HEK293 (cell line): ENCODE data around the gene ARPC2.

Experiments used
- CTCF ChIA-PET: fragments of 350-600 bp; formaldehyde crosslinking; extraction: SDS; loops from one replicate; lab custom pipeline; 2021; ENCODE audit warnings: antibody characterized with exemption; lab: Yijun Ruan, JAX
- POLR2A ChIA-PET: fragments of 300-600 bp; formaldehyde crosslinking; extraction: SDS; loops from one replicate; lab custom pipeline; 2020; ENCODE audit warnings: antibody characterized with exemption, inconsistent platforms; lab: Yijun Ruan, JAX
- H3K27ac ChIP-seq: fragments of 200-500 bp; sonication (Bioruptor generic); 2 replicates; pipeline ENCODE4 v1.5.1; 2014; ENCODE audit warnings: low read depth, low read length, control low read depth, inconsistent platforms; ENCODE audit errors: extremely low read depth
- H3K36me3 ChIP-seq, 2 experiments: fragments of 200-500 bp in 1 of 2; sonication (Bioruptor generic) in 1 of 2; 1 replicate in 1 of 2; 2 replicates in 1 of 2; pipeline ENCODE4 v1.5.1; 2014 to 2017; ENCODE audit warnings: inconsistent platforms in 2 of 2, low read length in 2 of 2; ENCODE audit not compliant: control insufficient read depth in 2 of 2, insufficient read depth in 1 of 2
- H3K4me1 ChIP-seq: fragments of 200-500 bp; sonication (Bioruptor generic); 2 replicates; pipeline ENCODE4 v1.5.1; 2014; ENCODE audit warnings: mild to moderate bottlenecking, low read length, inconsistent platforms; ENCODE audit not compliant: control insufficient read depth, insufficient read depth
- H3K4me3 ChIP-seq: 2 replicates; pipeline ENCODE4 v1.5.1; 2011; ENCODE audit warnings: low read depth, mild to moderate bottlenecking, control low read depth, low read length, moderate library complexity
- H3K9me3 ChIP-seq: fragments of 200-500 bp; sonication (Bioruptor generic); 2 replicates; pipeline ENCODE4 v1.5.1; 2014; ENCODE audit warnings: low read depth, low read length, inconsistent platforms; ENCODE audit not compliant: control insufficient read depth, insufficient read depth
- KLF16 ChIP-seq: fragments of 450-650 bp; formaldehyde crosslinking; IDR thresholded peaks from 2 replicates; pipeline ENCODE4 v1.5.1; 2017; ENCODE audit warnings: missing biosample characterization, missing genetic modification characterization
- REST ChIP-seq: fragments of 450-650 bp; formaldehyde crosslinking; IDR thresholded peaks from 2 replicates; pipeline ENCODE4 v1.5.1; 2016; ENCODE audit warnings: missing biosample characterization, missing genetic modification characterization
- TCF7L2 ChIP-seq: IDR thresholded peaks from 2 replicates; pipeline ENCODE4 v1.6.1; 2011; ENCODE audit warnings: low read depth, mild to moderate bottlenecking, inconsistent platforms, low read length, moderate library complexity, borderline replicate concordance
- WT1 ChIP-seq: fragments of 450-650 bp; formaldehyde crosslinking; IDR thresholded peaks from 2 replicates; pipeline ENCODE4 v1.5.1; 2016; ENCODE audit warnings: missing biosample characterization, missing genetic modification characterization
- ZBTB17 ChIP-seq: fragments of 450-650 bp; formaldehyde crosslinking; IDR thresholded peaks from 2 replicates; pipeline ENCODE4 v1.5.1; 2016; ENCODE audit warnings: missing biosample characterization, missing genetic modification characterization
- ZFP3 ChIP-seq: fragments of 450-650 bp; formaldehyde crosslinking; IDR thresholded peaks from 2 replicates; pipeline ENCODE4 v1.5.1; 2016; ENCODE audit warnings: low read depth, missing biosample characterization, missing genetic modification characterization
- ZNF223 ChIP-seq: fragments of 450-650 bp; formaldehyde crosslinking; IDR thresholded peaks from 2 replicates; pipeline ENCODE4 v1.5.1; 2016; ENCODE audit warnings: missing biosample characterization, missing genetic modification characterization
- ZNF26 ChIP-seq: fragments of 450-650 bp; formaldehyde crosslinking; IDR thresholded peaks from 2 replicates; pipeline ENCODE4 v1.5.1; 2016; ENCODE audit warnings: missing biosample characterization, missing genetic modification characterization
- ZNF341 ChIP-seq: fragments of 450-650 bp; formaldehyde crosslinking; IDR thresholded peaks from 2 replicates; pipeline ENCODE4; 2016; ENCODE audit warnings: low read depth, missing biosample characterization, missing genetic modification characterization
- ZNF416 ChIP-seq: fragments of 450-650 bp; formaldehyde crosslinking; IDR thresholded peaks from 2 replicates; pipeline ENCODE4 v1.5.1; 2016; ENCODE audit warnings: missing biosample characterization, missing genetic modification characterization
- ZNF571 ChIP-seq: fragments of 450-650 bp; formaldehyde crosslinking; IDR thresholded peaks from 2 replicates; pipeline ENCODE4 v1.5.0; 2017; ENCODE audit warnings: missing biosample characterization, missing genetic modification characterization
- ZNF837 ChIP-seq: fragments of 450-650 bp; formaldehyde crosslinking; IDR thresholded peaks from 2 replicates; pipeline ENCODE4 v1.5.1; 2016; ENCODE audit warnings: missing biosample characterization, missing genetic modification characterization
- TF ChIP-seq, protein P1 (sequence below): fragments of 450-650 bp; formaldehyde crosslinking; IDR thresholded peaks from 2 replicates; pipeline ENCODE4 v1.5.1; 2016; ENCODE audit warnings: missing biosample characterization, missing genetic modification characterization, borderline replicate concordance

The ARPC2 gene

DNA sequence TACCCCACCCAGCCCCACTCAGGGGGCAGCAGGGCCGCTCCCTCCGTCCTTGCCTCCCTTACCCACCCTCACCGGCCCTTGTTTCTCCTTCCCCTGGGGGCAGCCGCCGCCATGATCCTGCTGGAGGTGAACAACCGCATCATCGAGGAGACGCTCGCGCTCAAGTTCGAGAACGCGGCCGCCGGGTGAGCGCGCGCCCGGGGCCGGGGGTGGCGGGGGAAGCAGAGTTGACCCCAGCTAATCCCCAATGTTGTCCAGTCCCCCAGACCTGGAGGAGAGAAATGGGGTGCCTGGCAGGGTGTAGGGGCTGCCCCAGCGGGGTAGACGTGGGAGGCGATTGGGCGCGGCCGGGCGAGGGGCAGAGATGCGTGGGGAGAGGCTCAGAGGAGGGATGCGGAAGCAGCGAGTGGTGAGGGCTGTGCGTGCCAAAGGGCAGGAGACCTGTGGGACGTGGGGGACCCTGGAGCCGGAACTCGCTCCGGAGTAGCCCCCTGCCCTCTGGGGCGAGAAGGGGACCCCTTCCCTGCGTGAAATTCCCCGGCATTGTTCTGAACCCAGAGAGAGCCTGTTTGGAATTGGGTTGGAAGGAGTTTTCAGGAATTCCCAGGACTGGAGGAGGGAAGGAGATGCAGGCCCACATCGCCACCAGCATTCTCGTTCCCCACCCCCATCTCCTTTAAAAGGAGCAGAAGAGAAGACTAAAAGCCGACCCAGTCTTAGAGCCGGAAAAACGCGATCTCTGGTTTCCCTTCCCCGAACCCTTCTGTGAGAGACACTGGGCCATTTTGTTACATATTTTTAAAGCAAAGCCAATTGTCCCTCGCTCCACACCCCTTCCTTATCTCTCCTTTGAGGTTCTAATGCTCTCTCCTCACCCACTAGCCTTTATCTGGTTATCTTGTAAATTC lies 625 bp downstream of the ARPC2 start (continued):
- TF ChIP-seq, protein P1, sequence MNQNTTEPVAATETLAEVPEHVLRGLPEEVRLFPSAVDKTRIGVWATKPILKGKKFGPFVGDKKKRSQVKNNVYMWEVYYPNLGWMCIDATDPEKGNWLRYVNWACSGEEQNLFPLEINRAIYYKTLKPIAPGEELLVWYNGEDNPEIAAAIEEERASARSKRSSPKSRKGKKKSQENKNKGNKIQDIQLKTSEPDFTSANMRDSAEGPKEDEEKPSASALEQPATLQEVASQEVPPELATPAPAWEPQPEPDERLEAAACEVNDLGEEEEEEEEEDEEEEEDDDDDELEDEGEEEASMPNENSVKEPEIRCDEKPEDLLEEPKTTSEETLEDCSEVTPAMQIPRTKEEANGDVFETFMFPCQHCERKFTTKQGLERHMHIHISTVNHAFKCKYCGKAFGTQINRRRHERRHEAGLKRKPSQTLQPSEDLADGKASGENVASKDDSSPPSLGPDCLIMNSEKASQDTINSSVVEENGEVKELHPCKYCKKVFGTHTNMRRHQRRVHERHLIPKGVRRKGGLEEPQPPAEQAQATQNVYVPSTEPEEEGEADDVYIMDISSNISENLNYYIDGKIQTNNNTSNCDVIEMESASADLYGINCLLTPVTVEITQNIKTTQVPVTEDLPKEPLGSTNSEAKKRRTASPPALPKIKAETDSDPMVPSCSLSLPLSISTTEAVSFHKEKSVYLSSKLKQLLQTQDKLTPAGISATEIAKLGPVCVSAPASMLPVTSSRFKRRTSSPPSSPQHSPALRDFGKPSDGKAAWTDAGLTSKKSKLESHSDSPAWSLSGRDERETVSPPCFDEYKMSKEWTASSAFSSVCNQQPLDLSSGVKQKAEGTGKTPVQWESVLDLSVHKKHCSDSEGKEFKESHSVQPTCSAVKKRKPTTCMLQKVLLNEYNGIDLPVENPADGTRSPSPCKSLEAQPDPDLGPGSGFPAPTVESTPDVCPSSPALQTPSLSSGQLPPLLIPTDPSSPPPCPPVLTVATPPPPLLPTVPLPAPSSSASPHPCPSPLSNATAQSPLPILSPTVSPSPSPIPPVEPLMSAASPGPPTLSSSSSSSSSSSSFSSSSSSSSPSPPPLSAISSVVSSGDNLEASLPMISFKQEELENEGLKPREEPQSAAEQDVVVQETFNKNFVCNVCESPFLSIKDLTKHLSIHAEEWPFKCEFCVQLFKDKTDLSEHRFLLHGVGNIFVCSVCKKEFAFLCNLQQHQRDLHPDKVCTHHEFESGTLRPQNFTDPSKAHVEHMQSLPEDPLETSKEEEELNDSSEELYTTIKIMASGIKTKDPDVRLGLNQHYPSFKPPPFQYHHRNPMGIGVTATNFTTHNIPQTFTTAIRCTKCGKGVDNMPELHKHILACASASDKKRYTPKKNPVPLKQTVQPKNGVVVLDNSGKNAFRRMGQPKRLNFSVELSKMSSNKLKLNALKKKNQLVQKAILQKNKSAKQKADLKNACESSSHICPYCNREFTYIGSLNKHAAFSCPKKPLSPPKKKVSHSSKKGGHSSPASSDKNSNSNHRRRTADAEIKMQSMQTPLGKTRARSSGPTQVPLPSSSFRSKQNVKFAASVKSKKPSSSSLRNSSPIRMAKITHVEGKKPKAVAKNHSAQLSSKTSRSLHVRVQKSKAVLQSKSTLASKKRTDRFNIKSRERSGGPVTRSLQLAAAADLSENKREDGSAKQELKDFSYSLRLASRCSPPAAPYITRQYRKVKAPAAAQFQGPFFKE (tag by site-specific recombination): no peak
- TF ChIP-seq ZFP3 (tag by site-specific recombination) (no peak), TCF7L2 (no peak)

DNA sequence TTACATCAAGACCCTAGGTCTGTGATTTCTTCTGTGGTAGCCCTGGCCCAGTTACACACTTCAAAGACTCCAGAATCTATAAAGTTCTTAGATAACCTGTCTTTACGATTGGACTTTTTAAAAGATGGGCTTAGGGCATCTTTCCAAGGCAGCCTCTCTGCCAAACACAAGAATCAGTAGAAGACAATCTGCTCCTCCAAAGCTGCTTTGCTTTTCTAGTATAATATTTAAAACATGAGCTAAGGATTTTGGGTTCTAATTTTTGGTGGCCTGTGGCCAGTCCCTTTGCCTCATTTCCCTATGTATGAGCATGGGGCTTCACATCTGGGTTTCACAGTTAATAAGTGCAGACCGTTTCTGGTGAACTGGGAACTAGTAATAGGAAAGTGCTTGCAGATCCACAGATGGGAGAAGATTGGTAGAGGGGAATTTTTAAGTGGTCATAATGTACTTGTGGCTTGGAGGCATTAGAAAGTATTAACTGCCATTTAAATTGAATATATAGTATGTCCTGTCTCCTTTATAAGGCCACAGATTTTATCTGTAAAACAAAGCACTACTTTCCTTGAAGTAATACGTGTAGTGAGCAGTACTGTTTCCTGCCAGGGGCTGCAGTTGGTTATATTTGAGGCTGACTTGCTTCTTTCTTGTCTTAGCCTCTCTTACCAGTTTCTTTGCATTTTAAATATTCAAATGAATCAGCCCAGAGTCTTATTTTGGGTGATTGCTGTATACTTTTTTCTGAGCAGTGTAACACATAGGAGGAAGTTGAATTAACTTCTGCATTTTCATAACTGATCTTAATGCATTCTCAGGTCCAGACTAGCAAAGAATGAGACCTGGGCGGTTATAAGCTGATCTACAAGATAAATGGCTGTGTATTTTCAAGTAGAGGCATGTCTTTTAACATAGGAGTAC lies 1.5 kb downstream of the ARPC2 start:
- TF ChIP-seq ZNF341 (tag by site-specific recombination) (no peak), ZNF416 (no peak), ZNF223 (tag by site-specific recombination) (no peak), ZNF26 (tag by site-specific recombination) (no peak)
- ChIA-PET POLR2A (interaction anchor here (1.6 kb wide), 1 partner anchor 52 kb away, joined by 4 read pairs; the partner anchor contains the start of genes AAMP and PNKD), CTCF (interaction anchor here (0.5 to 1.4 kb wide), 3 partner anchors 12 to 1668 kb away, joined by 3 to 9 read pairs (median 4); no protein-coding TSS in a partner anchor)
- Histone ChIP-seq H3K27ac (no peak overlapping the region), H3K4me3 (peak overlapping the region; percentile 95), H3K4me1 (peaks cover 32% of the 10 kb centered on the region), H3K9me3 (no peaks in the 10 kb centered on the region), H3K36me3 (peaks cover 0 to 25% of the 10 kb centered on the region in 2 experiments; a peak in 2 of 3 replicates)

DNA sequence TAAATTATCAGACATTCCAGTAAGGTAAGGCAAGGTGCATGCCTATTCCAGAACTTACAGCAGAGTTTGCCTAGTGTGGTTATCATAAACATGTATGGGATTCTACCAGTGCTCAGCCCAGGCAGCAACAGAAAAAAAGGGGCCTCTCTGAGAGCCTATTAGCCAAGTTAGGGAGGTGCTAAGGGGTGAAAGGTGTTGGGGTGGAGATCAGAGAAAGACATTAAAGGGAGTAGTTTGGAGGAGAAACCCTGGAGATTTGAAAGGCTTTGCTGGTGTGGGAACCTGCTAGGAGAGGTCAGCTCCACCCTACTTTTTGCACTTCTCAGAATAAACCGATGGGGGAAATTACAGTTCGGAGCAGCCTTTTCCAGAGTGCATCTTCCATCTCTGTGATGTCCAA lies 2.9 kb downstream of the ARPC2 start:
- peaks cover 32% of the 10 kb centered on the region for H3K4me1 ChIP-seq
- H3K4me3 ChIP-seq: no peak overlapping the region
- no peak for TF ChIP-seq ZNF571
- peak; percentile 60 for TF ChIP-seq WT1 (tag by site-specific recombination)
- no peak for TF ChIP-seq REST (tag by site-specific recombination)
- no peak for TF ChIP-seq ZNF837 (tag by site-specific recombination)
- TF ChIP-seq ZBTB17 (tag by site-specific recombination): peak; percentile 23; the same call in 1 of the 2 replicates
- TF ChIP-seq KLF16: no peak
- no peak overlapping the region; the same call in 1 of the 2 replicates for H3K27ac ChIP-seq
- POLR2A ChIA-PET: no interaction called here
- peaks cover 0 to 37% of the 10 kb centered on the region in 2 experiments; a peak in 2 of 3 replicates for H3K36me3 ChIP-seq
- CTCF ChIA-PET: interaction anchor here (0.6 to 1.4 kb wide), 2 partner anchors 10 to 17 kb away, joined by 6 to 9 read pairs; no protein-coding TSS in a partner anchor
- H3K9me3 ChIP-seq: no peaks in the 10 kb centered on the region
